GM12864 (cell line): ENCODE measurements around the gene OR2AP1.
"Not testable (repeated sequence)": the region's sequence is repeated elsewhere in the genome, so short reads cannot be mapped to it uniquely, and the experiment has no call there.

Experiments
- DNase-seq: peaks from one replicate; pipeline ENCODE4 v3.0.0-alpha.2; 2011; ENCODE audit warnings: low read depth
- H3K4me3 ChIP-seq: 2 replicates; pipeline ENCODE4 v1.5.1; 2011; ENCODE audit warnings: mild to moderate bottlenecking, low read depth, low read length, control low read depth
- CTCF ChIP-seq: IDR thresholded peaks from 2 replicates; pipeline ENCODE4 v1.5.1; 2011; ENCODE audit warnings: low read depth, mild to moderate bottlenecking, moderate library complexity, low read length, control low read depth, inconsistent platforms; ENCODE audit errors: missing control alignments

OR2AP1 gene

GRCh38 chr12:55572168-55572567, at the start of gene OR2AP1:
Gene OR2AP1 (plus strand): TSS chr12:55572468. CDS start chr12:55574415, 1,947 bp downstream.
- H3K4me3 ChIP-seq: no peak within 1 kb of the TSS
- TF ChIP-seq CTCF: no peak
- no peak for DNase-seq

GRCh38 chr12:55548235-55548634, 24.0 kb upstream of the OR2AP1 start:
- DNase-seq, H3K4me3 ChIP-seq: not testable (repeated sequence)

- DNase-seq: no peak
- no peak overlapping the region for H3K4me3 ChIP-seq
- no peak for TF ChIP-seq CTCF
Observed at GRCh38 chr12:55548756-55549155, 23.5 kb upstream of the OR2AP1 start.

- TF ChIP-seq CTCF: no peak
- DNase-seq: no peak
- H3K4me3 ChIP-seq: no peak within 1 kb of the TSS
Observed at GRCh38 chr12:55549302-55549701, 23.0 kb upstream of the OR2AP1 start, which contains the start of gene OR6C4. Gene OR6C4 (plus strand): TSS chr12:55549602. CDS start chr12:55551227, 1,625 bp downstream.

- H3K4me3 ChIP-seq: no peak overlapping the region
- DNase-seq: no peak
- TF ChIP-seq CTCF: no peak
Observed at GRCh38 chr12:55554296-55554695, 18.0 kb upstream of the OR2AP1 start.

GRCh38 chr12:55570060-55570459, 2.2 kb upstream of the OR2AP1 start:
- DNase-seq, H3K4me3 ChIP-seq: not testable (repeated sequence)

- DNase-seq, H3K4me3 ChIP-seq: not testable (repeated sequence)
Observed at GRCh38 chr12:55570689-55571088, 1.6 kb upstream of the OR2AP1 start.

GRCh38 chr12:55582066-55582465, 9.8 kb downstream of the OR2AP1 start:
- no peak for DNase-seq
- no peak overlapping the region for H3K4me3 ChIP-seq
- no peak for TF ChIP-seq CTCF

- no peak overlapping the region for H3K4me3 ChIP-seq
- no peak for DNase-seq
- no peak for TF ChIP-seq CTCF
Observed at GRCh38 chr12:55585817-55586216, 13.5 kb downstream of the OR2AP1 start.

- H3K4me3 ChIP-seq, DNase-seq: not testable (repeated sequence)
Observed at GRCh38 chr12:55590152-55590551, 17.9 kb downstream of the OR2AP1 start.
